ENCODE data around the gene R3HDM1. TPM values are rescaled to one million over a fixed set of nuclear protein-coding genes. Genes with fewer than 3 reads are reported as not detected.

The R3HDM1 gene
- total and polyA plus RNA-seq, 3 donors from 2014 or later: 50.7 to 106 (median 82.1) TPM

DNA sequence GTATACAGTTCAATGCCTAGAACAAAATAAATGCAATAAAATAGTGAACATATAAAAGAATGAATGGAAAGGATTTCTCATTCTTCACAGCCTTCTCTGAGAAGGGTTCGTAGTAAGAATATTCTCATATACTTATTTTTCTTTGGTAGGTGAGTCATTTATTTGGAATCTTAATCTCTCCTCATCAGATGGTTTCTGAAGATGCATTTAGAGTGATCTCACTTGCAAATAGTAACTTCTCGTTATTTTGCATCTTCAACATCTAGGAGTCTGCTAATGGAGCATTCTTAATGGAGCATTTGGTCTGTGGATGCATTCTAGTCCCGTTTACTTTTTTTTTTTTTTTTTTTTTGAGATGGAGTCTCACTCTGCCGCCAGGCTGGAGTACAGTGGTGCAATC is 214.3 kb downstream of the R3HDM1 start:
- H3K4me1 ChIP-seq: peaks cover 10% of the 10 kb centered on the region
- intact Hi-C loops (cut with DNase I; ENCODE audit: low total_unique reads): no loop called here
- no peak overlapping the region for H3K27ac ChIP-seq
- no peaks in the 10 kb centered on the region for H3K27me3 ChIP-seq
- no peaks in the 10 kb centered on the region for H3K36me3 ChIP-seq (ENCODE audit: low read depth, missing control alignments)
- no peaks in the 10 kb centered on the region for H3K9me3 ChIP-seq
- no peak overlapping the region for H3K4me3 ChIP-seq
- 84 to 85% methylated on average over 4 of the region's 4 CpGs for WGBS, 2 donors
- TF ChIP-seq, protein P1, sequence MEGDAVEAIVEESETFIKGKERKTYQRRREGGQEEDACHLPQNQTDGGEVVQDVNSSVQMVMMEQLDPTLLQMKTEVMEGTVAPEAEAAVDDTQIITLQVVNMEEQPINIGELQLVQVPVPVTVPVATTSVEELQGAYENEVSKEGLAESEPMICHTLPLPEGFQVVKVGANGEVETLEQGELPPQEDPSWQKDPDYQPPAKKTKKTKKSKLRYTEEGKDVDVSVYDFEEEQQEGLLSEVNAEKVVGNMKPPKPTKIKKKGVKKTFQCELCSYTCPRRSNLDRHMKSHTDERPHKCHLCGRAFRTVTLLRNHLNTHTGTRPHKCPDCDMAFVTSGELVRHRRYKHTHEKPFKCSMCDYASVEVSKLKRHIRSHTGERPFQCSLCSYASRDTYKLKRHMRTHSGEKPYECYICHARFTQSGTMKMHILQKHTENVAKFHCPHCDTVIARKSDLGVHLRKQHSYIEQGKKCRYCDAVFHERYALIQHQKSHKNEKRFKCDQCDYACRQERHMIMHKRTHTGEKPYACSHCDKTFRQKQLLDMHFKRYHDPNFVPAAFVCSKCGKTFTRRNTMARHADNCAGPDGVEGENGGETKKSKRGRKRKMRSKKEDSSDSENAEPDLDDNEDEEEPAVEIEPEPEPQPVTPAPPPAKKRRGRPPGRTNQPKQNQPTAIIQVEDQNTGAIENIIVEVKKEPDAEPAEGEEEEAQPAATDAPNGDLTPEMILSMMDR (IDR thresholded peaks at IDR 0.05): no peak
- TF ChIP-seq POLR2A (IDR thresholded peaks at IDR 0.05): no peak
- DNase-seq: no peak

DNA sequence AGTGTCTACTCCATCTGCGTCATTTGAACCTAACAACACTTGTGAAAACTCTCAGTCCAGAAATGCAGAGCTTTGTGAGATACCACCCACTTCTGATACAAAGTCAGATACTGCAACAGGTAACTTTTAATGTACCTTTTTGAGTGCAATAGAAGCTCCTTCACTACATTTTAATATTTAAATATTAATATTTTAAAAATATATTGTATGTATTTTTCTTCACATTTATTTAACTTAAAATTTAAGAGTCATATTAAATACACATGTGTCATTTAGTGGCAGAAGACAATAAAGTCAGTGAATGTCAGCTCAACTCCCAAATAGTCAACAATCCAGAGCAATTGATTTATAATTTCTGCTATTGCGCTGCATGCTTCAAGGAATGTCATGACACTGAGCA is 224.3 kb downstream of the R3HDM1 start:
- TF ChIP-seq, protein P1 (IDR thresholded peaks at IDR 0.05): no peak
- TF ChIP-seq POLR2A (IDR thresholded peaks at IDR 0.05): no peak
- no peaks in the 10 kb centered on the region for H3K27me3 ChIP-seq
- no peak overlapping the region for H3K27ac ChIP-seq
- H3K4me1 ChIP-seq: no peaks in the 10 kb centered on the region
- no peak overlapping the region for H3K4me3 ChIP-seq
- no peak for DNase-seq
- WGBS, 2 donors: 96 to 99% methylated on average over 2 of the region's 2 CpGs
- H3K36me3 ChIP-seq (ENCODE audit: low read depth, missing control alignments): no peaks in the 10 kb centered on the region
- no peaks in the 10 kb centered on the region for H3K9me3 ChIP-seq
- intact Hi-C loops (cut with DNase I; ENCODE audit: low total_unique reads): no loop called here

DNA sequence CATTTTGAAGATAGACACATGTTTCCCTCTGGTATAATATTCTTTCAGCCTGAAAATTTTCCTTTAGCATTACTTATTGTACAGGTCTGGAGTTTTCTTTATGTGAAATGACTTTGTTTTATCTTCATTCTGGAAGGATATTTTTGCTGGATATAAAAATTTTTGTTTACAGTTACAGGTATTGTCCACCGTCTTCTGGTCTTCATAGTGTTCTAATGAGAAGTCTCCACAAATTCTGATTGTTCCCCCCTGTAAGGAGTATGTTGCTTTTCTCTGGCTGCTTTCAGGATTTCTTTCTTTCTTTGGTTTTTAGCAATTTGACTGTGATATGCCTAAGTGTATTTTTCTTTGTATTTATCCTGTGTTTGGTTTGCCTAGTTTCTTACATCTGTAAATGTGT is 225.4 kb downstream of the R3HDM1 start:
- intact Hi-C loops (cut with DNase I; ENCODE audit: low total_unique reads): no loop called here
- 95 to 100% methylated on average over 1 of the region's 1 CpG for WGBS, 2 donors
- Histone ChIP-seq H3K27ac (no peak overlapping the region), H3K4me3 (no peak overlapping the region), H3K4me1 (no peaks in the 10 kb centered on the region), H3K36me3 (ENCODE audit: low read depth, missing control alignments) (no peaks in the 10 kb centered on the region), H3K9me3 (no peaks in the 10 kb centered on the region), H3K27me3 (no peaks in the 10 kb centered on the region)
- DNase-seq: no peak
- no peak for TF ChIP-seq POLR2A (IDR thresholded peaks at IDR 0.05)
- TF ChIP-seq, protein P1 (IDR thresholded peaks at IDR 0.05): no peak

DNA sequence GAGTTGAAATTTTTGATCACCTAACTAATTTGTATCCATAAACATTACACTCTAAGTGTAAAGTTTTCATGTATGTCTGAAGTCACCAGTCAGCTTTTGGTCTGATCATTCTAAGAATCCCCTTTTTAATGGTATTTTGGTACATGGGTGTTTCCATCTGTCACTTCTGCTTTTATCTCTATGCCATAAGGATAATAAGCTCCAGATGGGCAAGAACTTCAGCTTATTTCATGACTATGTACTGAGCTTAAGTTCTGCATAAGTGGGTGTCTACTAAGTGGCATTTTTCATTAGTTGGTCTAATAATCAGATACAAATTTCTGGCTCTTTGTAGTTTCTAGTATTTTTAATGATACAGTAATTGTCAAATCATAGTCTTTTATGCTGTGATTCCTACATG is 230.7 kb downstream of the R3HDM1 start:
- H3K27ac ChIP-seq: no peak overlapping the region
- H3K9me3 ChIP-seq: no peaks in the 10 kb centered on the region
- no peak for DNase-seq
- no peak for TF ChIP-seq POLR2A (IDR thresholded peaks at IDR 0.05)
- TF ChIP-seq, protein P1 (IDR thresholded peaks at IDR 0.05): no peak
- H3K36me3 ChIP-seq (ENCODE audit: low read depth, missing control alignments): no peaks in the 10 kb centered on the region
- intact Hi-C loops (cut with DNase I; ENCODE audit: low total_unique reads): no loop called here
- H3K4me1 ChIP-seq: no peaks in the 10 kb centered on the region
- H3K27me3 ChIP-seq: no peaks in the 10 kb centered on the region
- no peak overlapping the region for H3K4me3 ChIP-seq

DNA sequence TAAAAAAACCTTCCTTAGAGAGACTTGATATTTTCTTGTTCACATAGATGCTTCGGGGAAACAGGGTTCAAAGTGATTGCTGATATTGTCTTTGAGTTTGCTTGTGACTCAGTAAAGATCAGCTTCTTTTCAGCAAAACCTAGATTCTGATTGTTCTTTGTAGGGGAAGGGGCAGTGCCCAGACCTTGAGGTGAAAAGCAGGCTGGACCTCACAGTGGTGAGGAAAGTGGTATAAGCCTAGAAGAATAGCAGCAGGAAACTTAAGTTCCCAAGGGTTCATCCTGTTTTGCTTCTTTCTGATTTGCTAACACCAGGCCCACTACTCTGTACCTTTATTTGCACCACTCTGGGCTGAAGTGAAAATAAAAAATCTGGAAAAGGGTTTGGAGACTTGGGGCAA is 231.2 kb downstream of the R3HDM1 start:
- H3K27me3 ChIP-seq: no peaks in the 10 kb centered on the region
- TF ChIP-seq POLR2A (IDR thresholded peaks at IDR 0.05): no peak
- TF ChIP-seq, protein P1 (IDR thresholded peaks at IDR 0.05): no peak
- no peak overlapping the region for H3K27ac ChIP-seq
- no peaks in the 10 kb centered on the region for H3K4me1 ChIP-seq
- H3K4me3 ChIP-seq: no peak overlapping the region
- no peaks in the 10 kb centered on the region for H3K9me3 ChIP-seq
- no peak for DNase-seq
- intact Hi-C loops (cut with DNase I; ENCODE audit: low total_unique reads): no loop called here
- 88 to 94% methylated on average over 1 of the region's 1 CpG for WGBS, 2 donors
- no peaks in the 10 kb centered on the region for H3K36me3 ChIP-seq (ENCODE audit: low read depth, missing control alignments)
